GM23338 (cell line): ENCODE data around the gene DHRSX.

Experiments
- CREB1 ChIP-seq: fragments of 250-450 bp; sonication (Bioruptor Pico); IDR thresholded peaks from 2 replicates; pipeline ENCODE4 v1.5.0; 2020; ENCODE audit warnings: low read depth, mild to moderate bottlenecking, moderate library complexity
- CTCF ChIP-seq, 2 experiments: fragments of 200-600 bp in 1 of 2; sonication (generic) in 1 of 2; conservative IDR thresholded peaks; 2 replicates each; pipeline versions ENCODE4 v1.5.1 to v1.6.1; 2016 to 2017; ENCODE audit warnings: antibody characterized with exemption in 2 of 2, low read depth in 2 of 2, mild to moderate bottlenecking in 2 of 2, moderate library complexity in 1 of 2
- ETS1 ChIP-seq: IDR thresholded peaks from 2 replicates; pipeline ENCODE4 v1.6.1; 2016; ENCODE audit warnings: antibody characterized with exemption
- EZH2 ChIP-seq: fragments of 200-600 bp; sonication (generic); IDR thresholded peaks from one replicate; pipeline ENCODE4 v1.8.0; 2017; ENCODE audit warnings: antibody characterized with exemption, mild to moderate bottlenecking, low read depth; ENCODE audit not compliant: unreplicated experiment
- EZH2phosphoT487 ChIP-seq: fragments of 200-600 bp; sonication (generic); IDR thresholded peaks from one replicate; pipeline ENCODE4 v1.8.1; 2018; ENCODE audit warnings: antibody characterized with exemption; ENCODE audit not compliant: unreplicated experiment
- JUNB ChIP-seq: IDR thresholded peaks from one replicate; pipeline ENCODE4 v1.6.1; 2016; ENCODE audit warnings: antibody characterized with exemption; ENCODE audit not compliant: unreplicated experiment
- POLR2AphosphoS5 ChIP-seq: IDR thresholded peaks from 2 replicates; pipeline ENCODE4 v1.6.1; 2016; ENCODE audit warnings: antibody characterized with exemption, low read depth
- REST ChIP-seq: IDR thresholded peaks from one replicate; pipeline ENCODE4 v1.6.1; 2018; ENCODE audit warnings: antibody characterized with exemption; ENCODE audit not compliant: unreplicated experiment
- STAT1 ChIP-seq: IDR thresholded peaks from one replicate; pipeline ENCODE4 v1.6.1; 2016; ENCODE audit warnings: antibody characterized with exemption; ENCODE audit not compliant: unreplicated experiment
- ZNF114 ChIP-seq: fragments of 250-450 bp; sonication (Bioruptor Pico); IDR thresholded peaks from 2 replicates; pipeline ENCODE4 v1.5.0; 2020; ENCODE audit warnings: mild to moderate bottlenecking, moderate library complexity
- ZNF331 ChIP-seq: fragments of 250-450 bp; sonication (Bioruptor Pico); IDR thresholded peaks from 2 replicates; pipeline ENCODE4 v1.5.0; 2020; ENCODE audit warnings: low read depth, mild to moderate bottlenecking, moderate library complexity
- ZNF462 ChIP-seq: fragments of 250-450 bp; sonication (Bioruptor Pico); IDR thresholded peaks from 2 replicates; pipeline ENCODE4 v1.5.0; 2020; ENCODE audit warnings: mild to moderate bottlenecking, moderate library complexity

GRCh38 chrX:2511326-2511725 is 10.6 kb upstream of the DHRSX start:
- TF ChIP-seq CTCF (conservative IDR thresholded peaks at IDR 0.05; ENCODE audit: low read depth in 2 of 2): no peak
- TF ChIP-seq CREB1 (CRISPR knock-in tag): no peak
- TF ChIP-seq EZH2: no peak
- no peak for TF ChIP-seq JUNB
- no peak for TF ChIP-seq POLR2AphosphoS5
- TF ChIP-seq ZNF462: no peak
- no peak for TF ChIP-seq REST
- TF ChIP-seq EZH2phosphoT487: no peak
- TF ChIP-seq ETS1: no peak
- TF ChIP-seq ZNF114 (CRISPR knock-in tag): no peak
- no peak for TF ChIP-seq ZNF331 (CRISPR knock-in tag)
- no peak for TF ChIP-seq STAT1
